HEK293 (cell line): ENCODE measurements around the gene PPHLN1.

ENCODE experiments used
- ZBTB11 ChIP-seq: fragments of 450-650 bp; formaldehyde crosslinking; conservative IDR thresholded peaks from 2 replicates; pipeline ENCODE4 v1.5.1; 2016; ENCODE audit warnings: low read depth, missing biosample characterization, missing genetic modification characterization
- TF ChIP-seq, protein P1 (sequence below): fragments of 450-650 bp; formaldehyde crosslinking; IDR thresholded peaks from 2 replicates; pipeline ENCODE4 v1.5.1; 2016; ENCODE audit warnings: missing biosample characterization, missing genetic modification characterization

GRCh38 chr12:42445891-42446290, 119.9 kb downstream of the PPHLN1 start:
- no peak for TF ChIP-seq ZBTB11 (tag by site-specific recombination)
- TF ChIP-seq, protein P1, sequence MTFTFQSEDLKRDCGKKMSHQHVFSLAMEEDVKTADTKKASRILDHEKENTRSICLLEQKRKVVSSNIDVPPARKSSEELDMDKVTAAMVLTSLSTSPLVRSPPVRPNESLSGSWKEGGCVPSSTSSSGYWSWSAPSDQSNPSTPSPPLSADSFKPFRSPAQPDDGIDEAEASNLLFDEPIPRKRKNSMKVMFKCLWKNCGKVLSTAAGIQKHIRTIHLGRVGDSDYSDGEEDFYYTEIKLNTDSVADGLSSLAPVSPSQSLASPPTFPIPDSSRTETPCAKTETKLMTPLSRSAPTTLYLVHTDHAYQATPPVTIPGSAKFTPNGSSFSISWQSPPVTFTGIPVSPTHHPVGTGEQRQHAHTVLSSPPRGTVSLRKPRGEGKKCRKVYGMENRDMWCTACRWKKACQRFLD = no peak
